Vagina (tissue), 2 donors: ENCODE measurements around the gene HAS3. TPM values are rescaled to one million over a fixed set of nuclear protein-coding genes. Genes with fewer than 3 reads are reported as not detected.

Experiments
- DNase-seq, 2 donors: peaks; one replicate each; pipeline ENCODE4 v3.0.0-alpha.2; 2017; ENCODE audit errors: extremely low spot score in 2 of 2
- H3K27ac ChIP-seq: fragments of 200-600 bp; sonication (generic); one replicate; pipeline ENCODE4 v1.5.1; 2019
- H3K27me3 ChIP-seq: fragments of 200-600 bp; sonication (generic); one replicate; pipeline ENCODE4 v1.5.1; 2019
- H3K36me3 ChIP-seq, 2 donors: fragments of 200-600 bp; sonication (generic); one replicate each; pipeline ENCODE4 v1.5.1; 2017 to 2019
- H3K4me1 ChIP-seq: fragments of 200-600 bp; sonication (generic); one replicate; pipeline ENCODE4 v1.5.1; 2019
- H3K4me3 ChIP-seq, 2 donors: fragments of 200-600 bp; sonication (generic); 1 replicate in 1 of 2; 2 replicates in 1 of 2; pipeline ENCODE4 v1.5.1; 2016 to 2019
- H3K9me3 ChIP-seq: fragments of 200-600 bp; sonication (generic); one replicate; pipeline ENCODE4 v1.5.1; 2019
- CTCF ChIP-seq, 3 experiments: fragments of 450-650 bp in 2 of 3; fragments of 200-600 bp in 1 of 3; sonication (generic) in 1 of 3; IDR thresholded peaks; one replicate each; pipeline ENCODE4 v1.5.1; 2017 to 2019; ENCODE audit warnings: antibody characterized with exemption in 3 of 3, mild to moderate bottlenecking in 2 of 3, moderate library complexity in 2 of 3
- POLR2A ChIP-seq, 2 donors: fragments of 450-650 bp; IDR thresholded peaks; one replicate each; pipeline ENCODE4 v1.6.1; 2017; ENCODE audit warnings: antibody characterized with exemption in 2 of 2, mild to moderate bottlenecking in 2 of 2, moderate library complexity in 2 of 2
- POLR2AphosphoS5 ChIP-seq, 2 donors: sonication (generic); formaldehyde crosslinking; IDR thresholded peaks; one replicate each; pipeline ENCODE4 v1.9.0; 2017; ENCODE audit warnings: antibody characterized with exemption in 2 of 2, mild to moderate bottlenecking in 2 of 2, low read depth in 1 of 2; ENCODE audit not compliant: insufficient read depth in 1 of 2
- intact Hi-C: fragments of 100-400 bp; cut with DNase I; formaldehyde crosslinking; loops from one replicate; pipeline ENCODE4 v1.15.1; 2023
- total RNA-seq: library from RNA; depleted of rRNA; stranded (reverse); fragments of >200 nt; gene quantifications from one replicate; pipeline ENCODE4 v1.2.3, GENCODE V29; 2016

HAS3 gene
- total RNA-seq, 1 donor from 2014 or later, result 25.8 TPM

GRCh38 chr16:69084289-69084688 is 21.2 kb upstream of the HAS3 start:
- no peak for DNase-seq
- no peaks in the 10 kb centered on the region for H3K27me3 ChIP-seq
- H3K4me1 ChIP-seq, result peaks cover under 1% of the 10 kb centered on the region
- H3K27ac ChIP-seq, result no peak overlapping the region
- TF ChIP-seq POLR2AphosphoS5 (IDR thresholded peaks at IDR 0.05; ENCODE audit: insufficient read depth in 1 of 2, low read depth in 1 of 2), result no peak
- TF ChIP-seq POLR2A (IDR thresholded peaks at IDR 0.05), result no peak
- TF ChIP-seq CTCF (IDR thresholded peaks at IDR 0.05), result no peak
- intact Hi-C loops, result no loop called here
- H3K36me3 ChIP-seq, result no peaks in the 10 kb centered on the region
- no peak overlapping the region for H3K4me3 ChIP-seq
- H3K9me3 ChIP-seq, result no peaks in the 10 kb centered on the region

- Histone ChIP-seq H3K4me1 (peaks cover 9% of the 10 kb centered on the region), H3K27me3 (no peaks in the 10 kb centered on the region), H3K9me3 (no peaks in the 10 kb centered on the region), H3K27ac (no peak overlapping the region), H3K36me3 (no peaks in the 10 kb centered on the region), H3K4me3 (no peak overlapping the region)
- intact Hi-C loops, result no loop called here
- DNase-seq, result no peak
- TF ChIP-seq POLR2AphosphoS5 (IDR thresholded peaks at IDR 0.05; ENCODE audit: insufficient read depth in 1 of 2, low read depth in 1 of 2), result no peak
- TF ChIP-seq CTCF (IDR thresholded peaks at IDR 0.05), result no peak
- TF ChIP-seq POLR2A (IDR thresholded peaks at IDR 0.05), result no peak
Measured at GRCh38 chr16:69085032-69085695, 20.3 kb upstream of the HAS3 start.

- intact Hi-C loops, result no loop called here
- no peak overlapping the region for H3K27ac ChIP-seq
- no peaks in the 10 kb centered on the region for H3K27me3 ChIP-seq
- H3K9me3 ChIP-seq, result no peaks in the 10 kb centered on the region
- H3K36me3 ChIP-seq, result no peaks in the 10 kb centered on the region
- no peak overlapping the region for H3K4me3 ChIP-seq
- peaks cover 9% of the 10 kb centered on the region for H3K4me1 ChIP-seq
- no peak for DNase-seq
- no peak for TF ChIP-seq CTCF (IDR thresholded peaks at IDR 0.05)
- no peak for TF ChIP-seq POLR2AphosphoS5 (IDR thresholded peaks at IDR 0.05; ENCODE audit: insufficient read depth in 1 of 2, low read depth in 1 of 2)
- TF ChIP-seq POLR2A (IDR thresholded peaks at IDR 0.05), result no peak
Measured at GRCh38 chr16:69087161-69087581, 18.3 kb upstream of the HAS3 start.

- Histone ChIP-seq H3K9me3 (no peaks in the 10 kb centered on the region), H3K27ac (no peak overlapping the region), H3K4me1 (peaks cover 9% of the 10 kb centered on the region), H3K36me3 (no peaks in the 10 kb centered on the region), H3K4me3 (no peak overlapping the region), H3K27me3 (no peaks in the 10 kb centered on the region)
- intact Hi-C loops, result no loop called here
- DNase-seq, result no peak
- TF ChIP-seq CTCF (IDR thresholded peaks at IDR 0.05) (no peak), POLR2A (IDR thresholded peaks at IDR 0.05) (no peak), POLR2AphosphoS5 (IDR thresholded peaks at IDR 0.05; ENCODE audit: insufficient read depth in 1 of 2, low read depth in 1 of 2) (no peak)
Measured at GRCh38 chr16:69088684-69089083, 16.8 kb upstream of the HAS3 start.

- Histone ChIP-seq H3K27me3 (no peaks in the 10 kb centered on the region), H3K27ac (no peak overlapping the region), H3K36me3 (no peaks in the 10 kb centered on the region), H3K4me1 (peaks cover 9% of the 10 kb centered on the region), H3K4me3 (no peak overlapping the region), H3K9me3 (no peaks in the 10 kb centered on the region)
- intact Hi-C loops, result no loop called here
- no peak for DNase-seq
- TF ChIP-seq POLR2AphosphoS5 (IDR thresholded peaks at IDR 0.05; ENCODE audit: insufficient read depth in 1 of 2, low read depth in 1 of 2), result no peak
- no peak for TF ChIP-seq CTCF (IDR thresholded peaks at IDR 0.05)
- TF ChIP-seq POLR2A (IDR thresholded peaks at IDR 0.05), result no peak
Measured at GRCh38 chr16:69089091-69089910, 16.2 kb upstream of the HAS3 start.
